Upper lobe of left lung (tissue), 6 donors: Measurements from ENCODE around the gene MIX23. TPM values are rescaled to one million over a fixed set of nuclear protein-coding genes. Genes with fewer than 3 reads are reported as not detected.

Experiments used
- ATAC-seq, 2 donors: fragments of 200-7000 bp; cut with Tn5 transposase; one replicate each; pipeline ENCODE4 v1.9.1; 2022; ENCODE audit warnings: mild to moderate bottlenecking in 2 of 2, moderate library complexity in 2 of 2; ENCODE audit not compliant: low FRiP score in 2 of 2
- DNase-seq, 2 donors: peaks; one replicate each; pipeline ENCODE4 v3.0.0-alpha.2; 2019 to 2020
- H3K27ac ChIP-seq, 4 donors: fragments of 200-600 bp; sonication (generic); one replicate each; pipeline ENCODE4 v1.5.1; 2016 to 2019
- H3K27me3 ChIP-seq, 4 donors: fragments of 200-600 bp; sonication (generic); one replicate each; pipeline ENCODE4 v1.5.1; 2017 to 2019
- H3K36me3 ChIP-seq, 4 donors: fragments of 200-600 bp; sonication (generic); one replicate each; pipeline ENCODE4 v1.5.1; 2016 to 2019
- H3K4me1 ChIP-seq, 4 donors: fragments of 200-600 bp; sonication (generic); one replicate each; pipeline ENCODE4 v1.5.1; 2018 to 2019
- H3K4me3 ChIP-seq, 4 donors: fragments of 200-600 bp; sonication (generic); one replicate each; pipeline ENCODE4 v1.5.1; 2017 to 2019; ENCODE audit warnings: mild to moderate bottlenecking in 2 of 4, moderate library complexity in 1 of 4
- H3K9me3 ChIP-seq, 4 donors: fragments of 200-600 bp; sonication (generic); one replicate each; pipeline ENCODE4 v1.5.1; 2018 to 2019
- EP300 ChIP-seq, 4 donors: sonication (generic); formaldehyde crosslinking; IDR thresholded peaks; one replicate each; pipeline ENCODE4 v1.5.1; 2017; ENCODE audit warnings: antibody characterized with exemption in 4 of 4, control low read depth in 2 of 4
- POLR2A ChIP-seq, 4 donors: fragments of 450-650 bp; IDR thresholded peaks; one replicate each; pipeline ENCODE4 v1.5.1; 2016 to 2017; ENCODE audit warnings: antibody characterized with exemption in 4 of 4, mild to moderate bottlenecking in 2 of 4
- POLR2AphosphoS5 ChIP-seq, 2 donors: sonication (generic); formaldehyde crosslinking; IDR thresholded peaks; one replicate each; pipeline ENCODE4 v1.5.1; 2017; ENCODE audit warnings: antibody characterized with exemption in 2 of 2
- WGBS, 2 donors: methylation state at CpG; one replicate each; pipeline ENCODE4 v1.1.5; 2017 to 2018; 5-methylcytosine and 5-hydroxymethylcytosine counted together
- total RNA-seq, 6 donors: library from RNA; depleted of rRNA in 4 of 6; stranded (reverse); fragments of >200 nt in 4 of 6; gene quantifications; one replicate each; pipeline versions ENCODE4 v1.1.0 to v1.2.1, GENCODE V29; 2016 to 2021
- TF ChIP-seq, protein P1 (sequence below), 6 experiments: fragments of 450-650 bp in 4 of 6; fragments of 200-600 bp in 2 of 6; sonication (generic) in 2 of 6; IDR thresholded peaks; one replicate each; pipeline ENCODE4 v1.5.1; 2016 to 2019; ENCODE audit warnings: antibody characterized with exemption in 6 of 6
- donor health status: DM: no; HTN: no; CAD: no; lungs with moderate emphysema.
- donor health status: DM: no; HTN: yes; CAD: no; lungs with severe emphysema.

Gene MIX23
- total RNA-seq, 6 donors from 2014 or later = 15.5 to 24.7 (median 18.2) TPM

DNA sequence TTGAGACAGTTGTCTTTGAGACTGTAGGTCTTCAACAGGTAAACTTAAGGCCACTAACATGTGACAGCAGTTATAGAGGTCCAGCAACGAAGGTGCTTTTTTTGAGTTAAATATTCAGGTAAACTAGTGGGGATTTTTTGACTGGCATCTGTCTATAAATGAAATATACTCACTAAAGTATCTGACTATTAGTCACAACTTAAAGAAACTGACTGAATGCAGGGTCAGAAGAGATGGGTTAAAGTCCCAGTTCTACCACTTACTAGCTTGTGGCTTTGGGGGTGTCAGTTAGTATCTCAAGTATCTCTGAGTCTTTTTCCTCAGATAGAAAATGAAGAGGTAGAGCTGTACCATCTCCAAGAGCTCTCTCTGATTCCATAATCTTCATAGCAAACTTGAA is 18.0 kb downstream of the MIX23 start:
- ATAC-seq (no peak), DNase-seq (no peak)
- Histone ChIP-seq H3K36me3 (peaks cover 0 to 59% (median 9%) of the 10 kb centered on the region in 4 donors), H3K4me3 (no peak overlapping the region), H3K27me3 (no peaks in the 10 kb centered on the region), H3K27ac (no peak overlapping the region), H3K4me1 (no peaks in the 10 kb centered on the region), H3K9me3 (no peaks in the 10 kb centered on the region)
- TF ChIP-seq, protein P1, sequence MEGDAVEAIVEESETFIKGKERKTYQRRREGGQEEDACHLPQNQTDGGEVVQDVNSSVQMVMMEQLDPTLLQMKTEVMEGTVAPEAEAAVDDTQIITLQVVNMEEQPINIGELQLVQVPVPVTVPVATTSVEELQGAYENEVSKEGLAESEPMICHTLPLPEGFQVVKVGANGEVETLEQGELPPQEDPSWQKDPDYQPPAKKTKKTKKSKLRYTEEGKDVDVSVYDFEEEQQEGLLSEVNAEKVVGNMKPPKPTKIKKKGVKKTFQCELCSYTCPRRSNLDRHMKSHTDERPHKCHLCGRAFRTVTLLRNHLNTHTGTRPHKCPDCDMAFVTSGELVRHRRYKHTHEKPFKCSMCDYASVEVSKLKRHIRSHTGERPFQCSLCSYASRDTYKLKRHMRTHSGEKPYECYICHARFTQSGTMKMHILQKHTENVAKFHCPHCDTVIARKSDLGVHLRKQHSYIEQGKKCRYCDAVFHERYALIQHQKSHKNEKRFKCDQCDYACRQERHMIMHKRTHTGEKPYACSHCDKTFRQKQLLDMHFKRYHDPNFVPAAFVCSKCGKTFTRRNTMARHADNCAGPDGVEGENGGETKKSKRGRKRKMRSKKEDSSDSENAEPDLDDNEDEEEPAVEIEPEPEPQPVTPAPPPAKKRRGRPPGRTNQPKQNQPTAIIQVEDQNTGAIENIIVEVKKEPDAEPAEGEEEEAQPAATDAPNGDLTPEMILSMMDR (IDR thresholded peaks at IDR 0.05) = no peak
- no peak for TF ChIP-seq EP300 (IDR thresholded peaks at IDR 0.05)
- TF ChIP-seq POLR2AphosphoS5 (IDR thresholded peaks at IDR 0.05) = no peak
- TF ChIP-seq POLR2A (IDR thresholded peaks at IDR 0.05) = no peak
- 82 to 90% methylated on average over 1 of the region's 1 CpG for WGBS, 2 donors

GRCh38 chr3:122364490-122364889 is 18.5 kb downstream of the MIX23 start:
- peaks cover 0 to 55% (median 9%) of the 10 kb centered on the region in 4 donors for H3K36me3 ChIP-seq
- WGBS, 2 donors = 70 to 96% methylated on average over 2 of the region's 2 CpGs
- no peaks in the 10 kb centered on the region for H3K4me1 ChIP-seq
- H3K9me3 ChIP-seq = no peaks in the 10 kb centered on the region
- TF ChIP-seq, protein P1 (IDR thresholded peaks at IDR 0.05) = no peak
- no peak for TF ChIP-seq POLR2AphosphoS5 (IDR thresholded peaks at IDR 0.05)
- TF ChIP-seq POLR2A (IDR thresholded peaks at IDR 0.05) = no peak
- TF ChIP-seq EP300 (IDR thresholded peaks at IDR 0.05) = no peak
- H3K27ac ChIP-seq = no peak overlapping the region
- DNase-seq (no peak), ATAC-seq (no peak)
- H3K4me3 ChIP-seq = no peak overlapping the region
- no peaks in the 10 kb centered on the region for H3K27me3 ChIP-seq

DNA sequence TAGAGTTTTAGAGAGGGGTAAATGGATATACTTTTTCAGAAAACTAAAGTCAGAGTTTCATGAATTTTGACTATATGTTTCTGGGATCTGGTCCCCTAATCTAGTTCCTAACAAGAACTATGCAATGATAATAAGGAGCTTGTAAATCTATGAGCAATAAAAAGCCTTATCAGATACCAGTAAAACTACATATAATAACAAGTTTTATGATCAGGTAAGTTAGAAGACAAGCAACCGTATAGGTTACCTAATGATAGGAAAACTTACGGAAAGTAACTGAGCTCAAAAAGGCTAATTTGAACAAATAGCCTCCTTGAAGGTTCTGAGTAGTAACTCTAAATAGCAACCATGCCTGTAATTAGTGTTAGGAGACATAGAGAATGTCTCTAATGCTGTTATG is 21.0 kb downstream of the MIX23 start:
- Histone ChIP-seq H3K4me1 (no peaks in the 10 kb centered on the region), H3K9me3 (no peaks in the 10 kb centered on the region), H3K27ac (no peak overlapping the region), H3K27me3 (no peaks in the 10 kb centered on the region), H3K4me3 (no peak overlapping the region), H3K36me3 (peaks cover 0 to 54% (median 14%) of the 10 kb centered on the region in 4 donors)
- TF ChIP-seq EP300 (IDR thresholded peaks at IDR 0.05) (no peak), POLR2AphosphoS5 (IDR thresholded peaks at IDR 0.05) (no peak), POLR2A (IDR thresholded peaks at IDR 0.05) (no peak)
- TF ChIP-seq, protein P1 (IDR thresholded peaks at IDR 0.05) = no peak
- ATAC-seq (no peak), DNase-seq (no peak)
- WGBS, 2 donors = 95 to 96% methylated on average over 2 of the region's 2 CpGs

GRCh38 chr3:122358703-122359032 is 24.4 kb downstream of the MIX23 start:
- TF ChIP-seq, protein P1 (IDR thresholded peaks at IDR 0.05) = no peak
- TF ChIP-seq POLR2A (IDR thresholded peaks at IDR 0.05) (no peak), POLR2AphosphoS5 (IDR thresholded peaks at IDR 0.05) (no peak), EP300 (IDR thresholded peaks at IDR 0.05) (no peak)
- H3K4me1 ChIP-seq = no peaks in the 10 kb centered on the region
- ATAC-seq = no peak
- H3K27ac ChIP-seq = no peak overlapping the region
- H3K9me3 ChIP-seq = no peaks in the 10 kb centered on the region
- H3K4me3 ChIP-seq = no peak overlapping the region
- H3K36me3 ChIP-seq = peaks cover 0 to 33% (median 12%) of the 10 kb centered on the region in 4 donors
- DNase-seq = no peak
- H3K27me3 ChIP-seq = no peaks in the 10 kb centered on the region
- WGBS, 2 donors = 87 to 89% methylated on average over 2 of the region's 2 CpGs
